ENCODE data around the gene PCDHA1. TPM values are rescaled to one million over a fixed set of nuclear protein-coding genes. Genes with fewer than 3 reads are reported as not detected.

PCDHA1 gene
- total RNA-seq, 1 experiment from 2014 or later = not detected

- no peak for TF ChIP-seq MAX (IDR thresholded peaks at IDR 0.05)
Measured at GRCh38 chr5:140923601-140924000, 137.7 kb downstream of the PCDHA1 start (continued).

GRCh38 chr5:140925806-140926442, 140.0 kb downstream of the PCDHA1 start, which contains the start of gene PCDHAC1:
PCDHAC1 (plus strand) TSS chr5:140926299; CDS start chr5:140926893, 594 bp downstream.
- Histone ChIP-seq H4K20me1 (ENCODE audit: insufficient read depth) (no peaks in the 10 kb centered on the region), H3K36me3 (ENCODE audit: control insufficient read depth in 1 of 2, insufficient read depth in 2 of 2, low read length in 2 of 2) (no peaks in the 10 kb centered on the region), H3K9me3 (ENCODE audit: control insufficient read depth in 1 of 2, insufficient read depth in 1 of 2, low read depth in 1 of 2, low read length in 2 of 2) (no peaks in the 10 kb centered on the region), H3K9me2 (ENCODE audit: insufficient read depth) (no peaks in the 10 kb centered on the region), H3K4me3 (replicated peaks in 1 of 2; ENCODE audit: low read depth in 1 of 2, low read length in 2 of 2) (peak within 1 kb of the TSS; percentile 37 to 58), H2AFZ (ENCODE audit: low read depth, low read length, poor library complexity, severe bottlenecking) (peak within 1 kb of the TSS; percentile 93), H3K79me2 (ENCODE audit: insufficient read depth, low read length) (no peaks in the 10 kb centered on the region), H3K9ac (ENCODE audit: low read length) (peak within 1 kb of the TSS; percentile 24; the same call in 1 of the 2 replicates), H3K4me2 (ENCODE audit: low read length) (peak within 1 kb of the TSS; percentile 88), H3K27ac (ENCODE audit: low read depth, low read length) (peak within 1 kb of the TSS; percentile 23; the same call in 1 of the 2 replicates), H3K27me3 (ENCODE audit: insufficient read depth, low read length) (no peaks in the 10 kb centered on the region), H3K4me1 (ENCODE audit: control insufficient read depth in 1 of 2, insufficient read depth in 2 of 2, low read length in 2 of 2) (peaks cover 2 to 15% of the 10 kb centered on the region in 2 experiments; a peak in 3 of 4 replicates)
- TF ChIP-seq EGR1 (IDR thresholded peaks at IDR 0.05; ENCODE audit: low read depth) = peak; percentile 57; the same call in 1 of the 2 replicates
- TF ChIP-seq CBX3 (IDR thresholded peaks at IDR 0.05; ENCODE audit: low read depth) = no peak
- RAD21 ChIA-PET (ENCODE audit: low non-redundant PET in 1 of 2, low total read pairs in 2 of 2, uncharacterized antibody in 2 of 2, unreplicated experiment in 2 of 2) = interaction anchor here (0.8 to 2.2 kb wide), 3 partner anchors 112 to 115 kb away, joined by 3 to 24 read pairs (median 14); no protein-coding TSS in a partner anchor
- no TSS peak for BruUV-seq (replicated peaks)
- intact Hi-C loops (cut with micrococcal nuclease) = loop anchor here (1.0 to 5.0 kb wide), 3 partner anchors 41 to 114 kb away; partner anchors contain the start of gene PCDHAC2
- CTCF ChIA-PET = interaction anchor here (1.0 to 4.4 kb wide), 7 partner anchors 11 to 638 kb away, joined by 3 to 50 read pairs (median 5); no protein-coding TSS in a partner anchor
- DNase-seq (ENCODE audit: low read depth, low spot score) = no peak
- POLR2A ChIA-PET = interaction anchor here (0.5 to 0.6 kb wide), 2 partner anchors 108 to 252 kb away, joined by 4 read pairs; partner anchors contain the start of gene DND1
- peak; percentile 89 for ATAC-seq

All from HCT116 (cell line).